Spleen (tissue), 11 donors: Measurements from ENCODE around the gene LCE4A. TPM values are rescaled to one million over a fixed set of nuclear protein-coding genes. Genes with fewer than 3 reads are reported as not detected.

Experiments
- DNase-seq: peaks from one replicate; pipeline ENCODE4 v3.0.0-alpha.2; 2020
- H3K27ac ChIP-seq, 8 donors: fragments of 200-600 bp; sonication (generic) in 7 of 8; 1 replicate in 4 of 8; 2 replicates in 4 of 8; pipeline versions ENCODE4 v1.5.0 to v1.8.0; 2016 to 2021; ENCODE audit warnings: inconsistent platforms in 4 of 8, mild to moderate bottlenecking in 4 of 8, moderate library complexity in 1 of 8
- H3K27me3 ChIP-seq, 7 donors: fragments of 200-600 bp; sonication (generic) in 6 of 7; replicated peaks in 1 of 7; 1 replicate in 4 of 7; 2 replicates in 3 of 7; pipeline versions ENCODE4 v1.5.0 to v1.8.0; 2016 to 2021; ENCODE audit warnings: inconsistent platforms in 3 of 7, mild to moderate bottlenecking in 1 of 7
- H3K36me3 ChIP-seq, 6 donors: fragments of 200-600 bp; sonication (generic) in 5 of 6; 1 replicate in 4 of 6; 2 replicates in 2 of 6; pipeline versions ENCODE4 v1.5.0 to v1.8.0; 2016 to 2021; ENCODE audit warnings: inconsistent platforms in 2 of 6
- H3K4me1 ChIP-seq, 6 donors: fragments of 200-600 bp; sonication (generic) in 5 of 6; 1 replicate in 3 of 6; 2 replicates in 3 of 6; pipeline versions ENCODE4 v1.5.0 to v1.8.0; 2016 to 2021; ENCODE audit warnings: inconsistent platforms in 3 of 6
- H3K4me3 ChIP-seq, 8 donors: fragments of 200-600 bp; sonication (generic) in 7 of 8; 1 replicate in 4 of 8; 2 replicates in 4 of 8; pipeline versions ENCODE4 v1.5.0 to v1.8.0; 2016 to 2021; ENCODE audit warnings: inconsistent platforms in 4 of 8, mild to moderate bottlenecking in 4 of 8, moderate library complexity in 2 of 8
- H3K9me3 ChIP-seq, 8 donors: fragments of 200-600 bp; sonication (generic) in 7 of 8; 1 replicate in 4 of 8; 2 replicates in 4 of 8; pipeline versions ENCODE4 v1.5.0 to v1.8.0; 2016 to 2021; ENCODE audit warnings: inconsistent platforms in 4 of 8
- POLR2A ChIP-seq, 3 donors: fragments of 450-650 bp; IDR thresholded peaks; one replicate each; pipeline ENCODE4 v1.5.1; 2017; ENCODE audit warnings: antibody characterized with exemption in 3 of 3, mild to moderate bottlenecking in 1 of 3
- POLR2AphosphoS5 ChIP-seq, 3 donors: sonication (generic); formaldehyde crosslinking; IDR thresholded peaks; one replicate each; pipeline ENCODE4 v1.5.1; 2017; ENCODE audit warnings: antibody characterized with exemption in 3 of 3
- WGBS, 5 donors: extraction: QIAGEN DNeasy Blood & Tissue Kit in 3 of 5; methylation state at CpG; one replicate each; pipeline versions ENCODE4 v1.1.5 to v1.1.7; 2013 to 2018; 5-methylcytosine and 5-hydroxymethylcytosine counted together
- intact Hi-C: fragments of 100-400 bp; cut with DNase I; formaldehyde crosslinking; loops from one replicate; pipeline ENCODE4 v1.15.0; 2023; ENCODE audit warnings: low total_unique reads
- polyA plus RNA-seq, 3 donors: library from polyadenylated mRNA; stranded (reverse); fragments of 200-250 nt; gene quantifications; one replicate each; pipeline ENCODE4 v1.2.1, GENCODE V29; 2013
- total RNA-seq, 7 donors: library from RNA; depleted of rRNA in 3 of 7; stranded (reverse); fragments of >200 nt in 3 of 7; fragmentation: NEBNext Ultra II Directional in 4 of 7; extraction: Animal tissue kit (Norgen Biotek cat#: 25700) in 4 of 7; gene quantifications; one replicate each; pipeline versions ENCODE4 v1.1.0 to v1.2.1, GENCODE V29; 2016 to 2021
- TF ChIP-seq, protein P1 (sequence below), 11 experiments: fragments of 200-600 bp in 7 of 11; fragments of 450-650 bp in 4 of 11; sonication (generic) in 4 of 11; IDR thresholded peaks in 8 of 11; conservative IDR thresholded peaks in 3 of 11; 1 replicate in 7 of 11; 2 replicates in 4 of 11; pipeline versions ENCODE4 v1.4.0 to v1.8.0; 2016 to 2021; ENCODE audit warnings: antibody characterized with exemption in 11 of 11, inconsistent platforms in 4 of 11, mild to moderate bottlenecking in 1 of 11
- donor health status: healthy with polysubstance abuse.
- donor health status: DM: no; HTN: no; CAD: no; lungs with moderate emphysema.
- donor health status: DM: no; HTN: no; CAD: no.
- donor health status: Bipolar disorder and iron deficiency.
- donor health status: healthy.
- donor health status: DM: no; HTN: no; CAD: no.
- donor health status: DM: yes; HTN: yes; CAD: no.

LCE4A gene
- total and polyA plus RNA-seq, 10 donors = not detected

DNA sequence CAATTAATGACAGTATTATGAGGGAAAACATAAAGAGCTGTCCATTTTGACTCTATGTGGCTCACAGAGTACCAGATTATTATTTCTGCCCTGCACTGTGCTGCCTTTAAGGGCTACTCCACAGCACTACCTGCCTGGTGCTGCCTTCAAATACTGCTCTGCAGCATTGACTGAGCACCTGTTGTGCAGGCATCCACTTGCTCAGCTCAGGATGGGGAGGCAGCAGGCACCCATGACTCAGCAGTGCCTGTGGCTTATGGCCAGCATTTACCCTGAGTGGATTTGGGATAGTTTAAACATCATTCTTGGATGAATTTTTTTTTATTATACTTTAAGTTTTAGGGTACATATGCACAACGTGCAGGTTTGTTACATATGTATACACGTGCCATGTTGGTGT is 48.9 kb downstream of the LCE4A start:
- no peaks in the 10 kb centered on the region for H3K9me3 ChIP-seq
- no peak overlapping the region for H3K4me3 ChIP-seq
- TF ChIP-seq POLR2AphosphoS5 (IDR thresholded peaks at IDR 0.05) (no peak), POLR2A (IDR thresholded peaks at IDR 0.05) (no peak)
- TF ChIP-seq, protein P1, sequence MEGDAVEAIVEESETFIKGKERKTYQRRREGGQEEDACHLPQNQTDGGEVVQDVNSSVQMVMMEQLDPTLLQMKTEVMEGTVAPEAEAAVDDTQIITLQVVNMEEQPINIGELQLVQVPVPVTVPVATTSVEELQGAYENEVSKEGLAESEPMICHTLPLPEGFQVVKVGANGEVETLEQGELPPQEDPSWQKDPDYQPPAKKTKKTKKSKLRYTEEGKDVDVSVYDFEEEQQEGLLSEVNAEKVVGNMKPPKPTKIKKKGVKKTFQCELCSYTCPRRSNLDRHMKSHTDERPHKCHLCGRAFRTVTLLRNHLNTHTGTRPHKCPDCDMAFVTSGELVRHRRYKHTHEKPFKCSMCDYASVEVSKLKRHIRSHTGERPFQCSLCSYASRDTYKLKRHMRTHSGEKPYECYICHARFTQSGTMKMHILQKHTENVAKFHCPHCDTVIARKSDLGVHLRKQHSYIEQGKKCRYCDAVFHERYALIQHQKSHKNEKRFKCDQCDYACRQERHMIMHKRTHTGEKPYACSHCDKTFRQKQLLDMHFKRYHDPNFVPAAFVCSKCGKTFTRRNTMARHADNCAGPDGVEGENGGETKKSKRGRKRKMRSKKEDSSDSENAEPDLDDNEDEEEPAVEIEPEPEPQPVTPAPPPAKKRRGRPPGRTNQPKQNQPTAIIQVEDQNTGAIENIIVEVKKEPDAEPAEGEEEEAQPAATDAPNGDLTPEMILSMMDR (IDR thresholded peaks at IDR 0.05 in 8 of 11, conservative IDR thresholded peaks at IDR 0.05 in 3 of 11) = no peak
- H3K4me1 ChIP-seq = no peaks in the 10 kb centered on the region
- no peak overlapping the region for H3K27ac ChIP-seq
- intact Hi-C loops = no loop called here
- H3K27me3 ChIP-seq = peaks cover 0 to 43% (median 0%) of the 10 kb centered on the region in 7 donors
- no peak for DNase-seq
- no peaks in the 10 kb centered on the region for H3K36me3 ChIP-seq
- 69 to 88% (median 75%) methylated on average over 1 to 2 of the region's 2 CpGs for WGBS, 5 donors

DNA sequence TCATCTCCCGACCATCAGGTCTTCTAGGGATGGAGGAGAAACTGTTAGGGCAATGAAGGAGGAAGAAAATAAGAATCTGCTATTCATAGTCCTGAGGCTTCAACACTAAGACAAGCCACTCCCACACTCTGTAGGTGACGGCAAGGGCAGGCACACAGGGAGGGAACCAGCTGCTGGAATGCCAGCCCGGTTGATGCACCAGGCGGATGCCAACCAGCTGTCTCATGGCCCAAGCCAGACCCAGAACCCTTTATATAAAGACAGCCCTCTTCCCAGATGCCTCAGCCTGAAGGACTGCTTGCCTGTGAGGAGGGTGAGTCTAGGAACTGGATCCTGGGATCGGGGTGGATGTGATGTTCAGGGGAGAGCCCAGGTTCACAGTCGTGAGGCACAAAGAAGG is 49.8 kb downstream of the LCE4A start, which contains the start of gene KPRP:
Gene KPRP, plus strand, starts transcription at position 279 of the 400 bp plus-strand sequence. CDS start 1,564 bp downstream, outside the sequence.
- Histone ChIP-seq H3K36me3 (no peaks in the 10 kb centered on the region), H3K4me3 (no peak within 1 kb of the TSS), H3K27me3 (peaks cover 0 to 43% (median 0%) of the 10 kb centered on the region in 7 donors), H3K9me3 (no peaks in the 10 kb centered on the region), H3K27ac (no peak within 1 kb of the TSS), H3K4me1 (no peaks in the 10 kb centered on the region)
- intact Hi-C loops = no loop called here
- TF ChIP-seq, protein P1 (IDR thresholded peaks at IDR 0.05 in 8 of 11, conservative IDR thresholded peaks at IDR 0.05 in 3 of 11) = no peak
- no peak for TF ChIP-seq POLR2A (IDR thresholded peaks at IDR 0.05)
- no peak for TF ChIP-seq POLR2AphosphoS5 (IDR thresholded peaks at IDR 0.05)
- WGBS, 5 donors = 69 to 86% (median 73%) methylated on average over 6 of the region's 6 CpGs
- no peak for DNase-seq

DNA sequence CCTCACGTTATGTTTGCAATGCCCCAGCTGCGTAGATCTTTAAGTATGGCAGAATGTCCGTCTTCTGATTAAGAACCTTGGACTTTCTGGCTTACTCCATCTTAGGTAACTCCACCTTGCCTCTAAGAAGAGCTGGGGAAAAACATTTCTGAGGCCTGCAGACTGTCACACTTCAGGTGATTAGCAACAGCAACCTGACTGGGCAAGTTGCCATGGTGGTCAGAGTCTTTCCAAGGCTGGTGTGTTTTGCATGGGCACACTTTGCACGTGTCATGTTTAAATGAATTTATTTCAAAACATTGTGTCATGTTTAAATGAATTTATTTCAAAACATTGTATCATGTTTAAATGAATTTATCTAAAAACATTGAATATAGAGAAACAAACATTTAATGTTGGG is 50.7 kb downstream of the LCE4A start:
- H3K4me3 ChIP-seq = no peak overlapping the region
- peaks cover 0 to 43% (median 0%) of the 10 kb centered on the region in 7 donors for H3K27me3 ChIP-seq
- no peaks in the 10 kb centered on the region for H3K4me1 ChIP-seq
- intact Hi-C loops = no loop called here
- no peak overlapping the region for H3K27ac ChIP-seq
- TF ChIP-seq POLR2A (IDR thresholded peaks at IDR 0.05) (no peak), POLR2AphosphoS5 (IDR thresholded peaks at IDR 0.05) (no peak)
- TF ChIP-seq, protein P1 (IDR thresholded peaks at IDR 0.05 in 8 of 11, conservative IDR thresholded peaks at IDR 0.05 in 3 of 11) = no peak
- 79 to 87% (median 83%) methylated on average over 4 of the region's 4 CpGs for WGBS, 5 donors
- H3K36me3 ChIP-seq = no peaks in the 10 kb centered on the region
- DNase-seq = no peak
- no peaks in the 10 kb centered on the region for H3K9me3 ChIP-seq

Other genes starting within 250 kb of the LCE4A start
- not detected for gene LCE5A, start 197.4 kb upstream of the LCE4A start, total RNA-seq
- not detected for gene LCE5A, start 197.4 kb upstream of the LCE4A start, polyA plus RNA-seq
- not detected for gene CRCT1, start 193.7 kb upstream of the LCE4A start, total RNA-seq
- under 1 TPM in 1 of 3 donors, not detected in 2; 0.99 TPM for gene CRCT1, start 193.7 kb upstream of the LCE4A start, polyA plus RNA-seq
- not detected for gene LCE3E, start 141.4 kb upstream of the LCE4A start, total RNA-seq
- gene LCE3E, start 141.4 kb upstream of the LCE4A start, polyA plus RNA-seq = not detected
- not detected for gene LCE3D, start 127.6 kb upstream of the LCE4A start, total RNA-seq
- gene LCE3D, start 127.6 kb upstream of the LCE4A start, polyA plus RNA-seq = under 1 TPM in 1 of 3 donors, not detected in 2; 0.32 TPM
- not detected for gene LCE3C, start 107.9 kb upstream of the LCE4A start, total RNA-seq
- gene LCE3C, start 107.9 kb upstream of the LCE4A start, polyA plus RNA-seq = not detected
- not detected for gene LCE3B, start 94.3 kb upstream of the LCE4A start, total RNA-seq
- gene LCE3B, start 94.3 kb upstream of the LCE4A start, polyA plus RNA-seq = not detected
- gene LCE3A, start 85.1 kb upstream of the LCE4A start, total RNA-seq = not detected
- not detected for gene LCE3A, start 85.1 kb upstream of the LCE4A start, polyA plus RNA-seq
- gene LCE2D, start 44.8 kb upstream of the LCE4A start, total RNA-seq = not detected
- gene LCE2D, start 44.8 kb upstream of the LCE4A start, polyA plus RNA-seq = not detected
- gene LCE2C, start 32.9 kb upstream of the LCE4A start, total RNA-seq = not detected
- gene LCE2C, start 32.9 kb upstream of the LCE4A start, polyA plus RNA-seq = not detected
- gene LCE2B, start 22.0 kb upstream of the LCE4A start, total RNA-seq = not detected
- gene LCE2B, start 22.0 kb upstream of the LCE4A start, polyA plus RNA-seq = not detected
- not detected for gene LCE2A, start 9.8 kb upstream of the LCE4A start, total RNA-seq
- gene LCE2A, start 9.8 kb upstream of the LCE4A start, polyA plus RNA-seq = not detected
- gene KPRP, start 49.9 kb downstream of the LCE4A start, total RNA-seq = not detected
- gene KPRP, start 49.9 kb downstream of the LCE4A start, polyA plus RNA-seq = not detected
- gene LCE1F, start 67.0 kb downstream of the LCE4A start, total RNA-seq = not detected
- gene LCE1F, start 67.0 kb downstream of the LCE4A start, polyA plus RNA-seq = not detected
- not detected for gene LCE1E, start 78.1 kb downstream of the LCE4A start, total RNA-seq
- not detected for gene LCE1E, start 78.1 kb downstream of the LCE4A start, polyA plus RNA-seq
- not detected for gene LCE1D, start 88.6 kb downstream of the LCE4A start, total RNA-seq
- gene LCE1D, start 88.6 kb downstream of the LCE4A start, polyA plus RNA-seq = not detected
- gene LCE1C, start 98.5 kb downstream of the LCE4A start, total RNA-seq = not detected
- not detected for gene LCE1C, start 98.5 kb downstream of the LCE4A start, polyA plus RNA-seq
- not detected for gene LCE1B, start 103.8 kb downstream of the LCE4A start, total RNA-seq
- not detected for gene LCE1B, start 103.8 kb downstream of the LCE4A start, polyA plus RNA-seq
- gene LCE1A, start 119.3 kb downstream of the LCE4A start, total RNA-seq = not detected
- gene LCE1A, start 119.3 kb downstream of the LCE4A start, polyA plus RNA-seq = not detected
- not detected for gene LCE6A, start 134.7 kb downstream of the LCE4A start, total RNA-seq
- gene LCE6A, start 134.7 kb downstream of the LCE4A start, polyA plus RNA-seq = not detected
- not detected for gene LCE7A, start 151.8 kb downstream of the LCE4A start, total RNA-seq
- not detected for gene LCE7A, start 151.8 kb downstream of the LCE4A start, polyA plus RNA-seq
- gene SMCP, start 170.2 kb downstream of the LCE4A start, total RNA-seq = not detected
- gene SMCP, start 170.2 kb downstream of the LCE4A start, polyA plus RNA-seq = not detected
- gene IVL, start 200.4 kb downstream of the LCE4A start, total RNA-seq = not detected
- gene IVL, start 200.4 kb downstream of the LCE4A start, polyA plus RNA-seq = under 1 TPM in 2 of 3 donors, not detected in 1; 0.04 to 0.05 TPM
- not detected for gene SPRR5, start 239.0 kb downstream of the LCE4A start, total RNA-seq
- gene SPRR5, start 239.0 kb downstream of the LCE4A start, polyA plus RNA-seq = not detected